OCI-LY1 (cell line): ENCODE data around the gene CHGA.

ENCODE experiments used
- H2AFZ ChIP-seq: fragments of 200-600 bp; sonication (generic), shearing (Covaris generic); 2 replicates; pipeline ENCODE4 v1.6.0; 2014; ENCODE audit warnings: antibody characterized with exemption, mild to moderate bottlenecking, low read length
- H3F3A ChIP-seq: fragments of 200-600 bp; sonication (generic), shearing (Covaris generic); 2 replicates; pipeline ENCODE4 v1.6.0; 2014; ENCODE audit warnings: mild to moderate bottlenecking, antibody characterized with exemption, low read length, moderate library complexity; ENCODE audit not compliant: insufficient read depth
- H3K27ac ChIP-seq: fragments of 200-600 bp; sonication (generic); 2 replicates; pipeline ENCODE4 v1.5.1; 2014; ENCODE audit warnings: low read length, mixed run types, mild to moderate bottlenecking, low read depth; ENCODE audit not compliant: poor library complexity, severe bottlenecking
- H3K27me3 ChIP-seq: fragments of 200-600 bp; sonication (generic); 2 replicates; pipeline ENCODE4 v1.6.0; 2014; ENCODE audit warnings: antibody characterized with exemption, mild to moderate bottlenecking, low read length, moderate library complexity; ENCODE audit not compliant: insufficient read depth
- H3K36me3 ChIP-seq: fragments of 200-600 bp; sonication (generic); 2 replicates; pipeline ENCODE4 v1.6.1; 2014; ENCODE audit warnings: mild to moderate bottlenecking, antibody characterized with exemption, low read length, moderate library complexity, mixed read lengths; ENCODE audit not compliant: insufficient read depth
- H3K4me1 ChIP-seq: fragments of 200-600 bp; sonication (generic); 2 replicates; pipeline ENCODE4 v1.5.1; 2014; ENCODE audit warnings: mild to moderate bottlenecking, low read length, moderate library complexity; ENCODE audit not compliant: insufficient read depth, severe bottlenecking
- H3K4me2 ChIP-seq: fragments of 200-600 bp; sonication (generic), shearing (Covaris generic); 2 replicates; pipeline ENCODE4 v1.6.1; 2014; ENCODE audit warnings: low read length
- H3K4me3 ChIP-seq: fragments of 200-600 bp; sonication (generic); 2 replicates; pipeline ENCODE4 v1.5.1; 2014; ENCODE audit warnings: low read length, low read depth, mild to moderate bottlenecking, mixed read lengths; ENCODE audit not compliant: poor library complexity, severe bottlenecking
- H3K79me2 ChIP-seq: fragments of 200-600 bp; shearing (Covaris generic); 2 replicates; pipeline ENCODE4 v1.6.1; 2016; ENCODE audit warnings: mixed run types, low read length, mixed read lengths; ENCODE audit not compliant: insufficient read depth
- H3K9ac ChIP-seq: fragments of 200-600 bp; sonication (generic), shearing (Covaris generic); 2 replicates; pipeline ENCODE4 v1.6.1; 2014; ENCODE audit warnings: mild to moderate bottlenecking, low read length, mixed read lengths
- H3K9me2 ChIP-seq: fragments of 200-600 bp; sonication (generic), shearing (Covaris generic); 2 replicates; pipeline ENCODE4 v1.6.1; 2014; ENCODE audit warnings: low read depth, mild to moderate bottlenecking, low read length, mixed read lengths
- H3K9me3 ChIP-seq: fragments of 200-600 bp; shearing (Covaris generic); 2 replicates; pipeline ENCODE4 v1.6.1; 2014; ENCODE audit warnings: low read length, mixed read lengths
- H4K20me1 ChIP-seq: fragments of 200-600 bp; sonication (generic), shearing (Covaris generic); 2 replicates; pipeline ENCODE4 v1.6.0; 2016; ENCODE audit warnings: mild to moderate bottlenecking, low read length; ENCODE audit not compliant: insufficient read depth
- EZH2 ChIP-seq: fragments of 200-600 bp; sonication (generic), shearing (Covaris generic); IDR thresholded peaks from 2 replicates; pipeline ENCODE4 v1.8.0; 2017; ENCODE audit warnings: borderline replicate concordance, mixed run types, mild to moderate bottlenecking, antibody characterized with exemption, low read length, moderate library complexity, mixed read lengths
- TF ChIP-seq, protein P1 (sequence below): fragments of 200-600 bp; sonication (generic), shearing (Covaris generic); IDR thresholded peaks from 2 replicates; pipeline ENCODE4 v1.5.1; 2017; ENCODE audit warnings: mild to moderate bottlenecking, antibody characterized with exemption, low read length, moderate library complexity, mixed read lengths

The CHGA gene

DNA sequence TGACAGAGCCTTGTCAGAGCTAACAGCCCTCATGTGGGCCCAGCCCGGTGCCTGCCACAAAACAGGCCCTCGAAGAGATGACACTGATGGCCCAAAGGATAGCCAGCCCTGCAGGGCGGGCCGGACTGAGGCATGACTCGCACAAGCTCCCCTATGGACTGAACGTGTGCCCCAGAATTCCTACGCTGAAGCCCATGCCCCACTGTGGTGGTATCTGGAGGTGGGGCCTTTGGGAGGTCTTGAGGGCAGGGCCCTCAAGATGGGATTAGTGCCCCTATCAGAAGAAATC is 38.6 kb downstream of the CHGA start:
- H3F3A ChIP-seq = no peaks in the 10 kb centered on the region
- H3K79me2 ChIP-seq = no peaks in the 10 kb centered on the region
- no peak overlapping the region for H3K27ac ChIP-seq
- no peaks in the 10 kb centered on the region for H3K9me3 ChIP-seq
- no peak overlapping the region for H3K4me3 ChIP-seq
- H4K20me1 ChIP-seq = no peaks in the 10 kb centered on the region
- no peak overlapping the region for H2AFZ ChIP-seq
- TF ChIP-seq, protein P1, sequence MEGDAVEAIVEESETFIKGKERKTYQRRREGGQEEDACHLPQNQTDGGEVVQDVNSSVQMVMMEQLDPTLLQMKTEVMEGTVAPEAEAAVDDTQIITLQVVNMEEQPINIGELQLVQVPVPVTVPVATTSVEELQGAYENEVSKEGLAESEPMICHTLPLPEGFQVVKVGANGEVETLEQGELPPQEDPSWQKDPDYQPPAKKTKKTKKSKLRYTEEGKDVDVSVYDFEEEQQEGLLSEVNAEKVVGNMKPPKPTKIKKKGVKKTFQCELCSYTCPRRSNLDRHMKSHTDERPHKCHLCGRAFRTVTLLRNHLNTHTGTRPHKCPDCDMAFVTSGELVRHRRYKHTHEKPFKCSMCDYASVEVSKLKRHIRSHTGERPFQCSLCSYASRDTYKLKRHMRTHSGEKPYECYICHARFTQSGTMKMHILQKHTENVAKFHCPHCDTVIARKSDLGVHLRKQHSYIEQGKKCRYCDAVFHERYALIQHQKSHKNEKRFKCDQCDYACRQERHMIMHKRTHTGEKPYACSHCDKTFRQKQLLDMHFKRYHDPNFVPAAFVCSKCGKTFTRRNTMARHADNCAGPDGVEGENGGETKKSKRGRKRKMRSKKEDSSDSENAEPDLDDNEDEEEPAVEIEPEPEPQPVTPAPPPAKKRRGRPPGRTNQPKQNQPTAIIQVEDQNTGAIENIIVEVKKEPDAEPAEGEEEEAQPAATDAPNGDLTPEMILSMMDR = no peak
- no peak for TF ChIP-seq EZH2
- H3K9ac ChIP-seq = no peak overlapping the region
- no peaks in the 10 kb centered on the region for H3K4me1 ChIP-seq
- H3K27me3 ChIP-seq = no peaks in the 10 kb centered on the region
- no peaks in the 10 kb centered on the region for H3K36me3 ChIP-seq
- H3K4me2 ChIP-seq = no peak overlapping the region
- no peaks in the 10 kb centered on the region for H3K9me2 ChIP-seq

DNA sequence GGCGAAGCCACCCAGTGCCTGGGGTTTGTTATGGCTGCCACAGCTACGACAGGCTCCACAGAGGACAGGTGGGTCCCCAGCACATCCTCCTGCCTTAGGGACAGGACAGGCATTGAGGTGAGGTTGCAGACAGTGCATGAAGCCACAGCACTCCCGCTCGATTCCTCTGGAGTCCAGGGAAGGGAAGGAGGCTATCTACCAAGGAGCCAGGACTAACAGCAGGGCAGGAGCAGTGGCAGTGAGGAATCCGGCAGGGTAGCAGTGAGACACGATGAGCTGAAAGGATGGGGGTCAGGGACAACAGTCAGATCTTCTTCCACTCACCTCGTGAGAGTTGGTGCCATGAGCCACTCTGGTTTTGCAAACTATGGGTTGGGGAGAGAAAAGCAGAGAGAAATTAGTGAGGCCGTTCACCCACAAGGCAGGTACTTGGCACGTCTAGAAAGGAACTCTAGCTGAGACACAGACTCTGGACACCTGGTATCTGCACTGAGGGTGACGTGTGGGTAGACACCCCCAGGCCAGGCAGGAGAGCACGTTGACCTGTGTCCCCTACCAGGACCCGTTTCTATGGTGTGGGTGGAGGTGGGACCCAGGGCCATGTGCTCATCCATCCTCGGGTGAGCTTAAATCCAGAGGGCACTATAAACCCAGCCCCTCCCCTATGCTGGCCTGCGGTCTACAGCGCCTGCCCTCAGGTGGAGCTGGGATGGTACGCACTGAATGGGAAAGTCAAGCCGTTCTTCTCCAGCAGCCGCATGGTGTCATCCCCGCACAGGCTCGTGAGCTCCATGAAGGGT is 39.3 kb downstream of the CHGA start:
- H3K27ac ChIP-seq = no peak overlapping the region
- no peaks in the 10 kb centered on the region for H3K9me3 ChIP-seq

DNA sequence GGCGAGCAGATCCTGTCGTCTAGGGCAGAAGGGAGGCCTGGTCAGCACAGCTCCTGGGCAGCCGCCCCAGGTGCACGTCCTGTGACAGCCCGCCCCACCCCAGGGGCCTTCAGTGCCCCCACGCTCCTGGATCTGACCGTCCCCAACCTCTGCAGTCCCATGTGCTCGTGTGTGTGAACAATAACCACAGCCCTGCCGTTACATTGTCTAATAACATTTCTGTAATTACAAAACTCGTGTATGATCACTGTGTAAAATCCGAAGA is 39.8 kb downstream of the CHGA start:
- Histone ChIP-seq H3F3A (no peaks in the 10 kb centered on the region), H3K27me3 (no peaks in the 10 kb centered on the region), H3K36me3 (no peaks in the 10 kb centered on the region), H3K79me2 (no peaks in the 10 kb centered on the region), H3K27ac (no peak overlapping the region), H3K4me3 (no peak overlapping the region), H3K4me2 (no peak overlapping the region), H3K9me3 (0 out of 2 replicates have a peak, but pooled peaks cover 4% of the 10 kb centered on the region), H2AFZ (no peak overlapping the region), H3K9me2 (no peaks in the 10 kb centered on the region), H3K4me1 (no peaks in the 10 kb centered on the region), H3K9ac (no peak overlapping the region), H4K20me1 (no peaks in the 10 kb centered on the region)
- no peak for TF ChIP-seq EZH2

More for the DNA sequence above, 39.3 kb downstream of the CHGA start:
- Histone ChIP-seq H3K27me3 (no peaks in the 10 kb centered on the region), H3K9me2 (no peaks in the 10 kb centered on the region), H3K79me2 (no peaks in the 10 kb centered on the region), H3K9ac (no peak overlapping the region), H3K36me3 (no peaks in the 10 kb centered on the region), H3K4me3 (no peak overlapping the region), H3K4me2 (no peak overlapping the region), H2AFZ (no peak overlapping the region), H4K20me1 (no peaks in the 10 kb centered on the region), H3K4me1 (no peaks in the 10 kb centered on the region), H3F3A (no peaks in the 10 kb centered on the region)
- TF ChIP-seq, protein P1 = no peak
- no peak for TF ChIP-seq EZH2
